ENCODE results near the gene PPP1R27.

DNA sequence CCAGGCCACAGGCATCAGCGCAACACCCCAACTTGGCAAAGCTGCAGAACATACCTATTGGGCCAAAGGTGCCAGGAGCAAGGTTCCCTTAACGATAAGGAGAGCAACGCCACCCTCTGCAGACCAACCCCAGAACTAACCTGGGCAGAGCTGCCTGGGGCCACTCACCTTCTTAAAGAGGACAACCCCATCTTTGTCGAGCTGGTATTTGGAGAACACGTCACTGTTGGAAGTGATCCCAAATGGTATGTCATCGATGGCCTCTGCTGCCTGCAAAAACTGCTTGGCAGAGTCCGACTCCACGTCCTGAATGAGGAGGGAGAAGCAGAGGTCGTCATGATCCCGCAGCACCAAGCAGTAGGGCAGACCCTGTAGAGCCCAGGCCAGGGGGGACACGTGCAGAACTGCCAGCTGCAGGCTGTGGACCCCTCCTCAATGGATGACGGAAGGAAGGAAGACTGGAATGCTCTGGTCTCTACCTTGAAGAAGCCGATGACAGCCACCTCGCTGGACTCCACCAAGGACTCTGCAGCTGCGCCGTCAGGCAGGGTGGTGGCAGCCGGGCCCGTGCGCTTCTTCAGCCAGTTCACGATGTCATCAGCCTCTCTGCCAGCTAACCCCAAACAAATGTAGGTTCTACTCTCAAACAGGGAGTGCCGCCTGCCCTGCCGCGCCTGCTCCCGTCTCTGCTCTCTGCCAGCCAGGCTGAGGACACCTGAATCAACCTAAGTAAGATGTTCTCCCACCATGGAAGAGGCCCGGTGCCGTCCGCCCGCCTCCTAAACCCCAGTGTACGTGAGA is 20.3 kb upstream of the PPP1R27 start:
- no peak for TF ChIP-seq CTCF (IDR thresholded peaks at IDR 0.05)
- no peak for TF ChIP-seq POLR2A (IDR thresholded peaks at IDR 0.05)

Measured in heart left ventricle (tissue), 13 donors.